ENCODE data around the gene SPSB2.
A peak's percentile ranks its signal among the peaks of the same experiment; 100 is the strongest.
"Not testable (repeated sequence)": the region's sequence is repeated elsewhere in the genome, so short reads cannot be mapped to it uniquely, and the experiment has no call there.

SPSB2 gene, protein sequence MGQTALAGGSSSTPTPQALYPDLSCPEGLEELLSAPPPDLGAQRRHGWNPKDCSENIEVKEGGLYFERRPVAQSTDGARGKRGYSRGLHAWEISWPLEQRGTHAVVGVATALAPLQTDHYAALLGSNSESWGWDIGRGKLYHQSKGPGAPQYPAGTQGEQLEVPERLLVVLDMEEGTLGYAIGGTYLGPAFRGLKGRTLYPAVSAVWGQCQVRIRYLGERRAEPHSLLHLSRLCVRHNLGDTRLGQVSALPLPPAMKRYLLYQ

DNA sequence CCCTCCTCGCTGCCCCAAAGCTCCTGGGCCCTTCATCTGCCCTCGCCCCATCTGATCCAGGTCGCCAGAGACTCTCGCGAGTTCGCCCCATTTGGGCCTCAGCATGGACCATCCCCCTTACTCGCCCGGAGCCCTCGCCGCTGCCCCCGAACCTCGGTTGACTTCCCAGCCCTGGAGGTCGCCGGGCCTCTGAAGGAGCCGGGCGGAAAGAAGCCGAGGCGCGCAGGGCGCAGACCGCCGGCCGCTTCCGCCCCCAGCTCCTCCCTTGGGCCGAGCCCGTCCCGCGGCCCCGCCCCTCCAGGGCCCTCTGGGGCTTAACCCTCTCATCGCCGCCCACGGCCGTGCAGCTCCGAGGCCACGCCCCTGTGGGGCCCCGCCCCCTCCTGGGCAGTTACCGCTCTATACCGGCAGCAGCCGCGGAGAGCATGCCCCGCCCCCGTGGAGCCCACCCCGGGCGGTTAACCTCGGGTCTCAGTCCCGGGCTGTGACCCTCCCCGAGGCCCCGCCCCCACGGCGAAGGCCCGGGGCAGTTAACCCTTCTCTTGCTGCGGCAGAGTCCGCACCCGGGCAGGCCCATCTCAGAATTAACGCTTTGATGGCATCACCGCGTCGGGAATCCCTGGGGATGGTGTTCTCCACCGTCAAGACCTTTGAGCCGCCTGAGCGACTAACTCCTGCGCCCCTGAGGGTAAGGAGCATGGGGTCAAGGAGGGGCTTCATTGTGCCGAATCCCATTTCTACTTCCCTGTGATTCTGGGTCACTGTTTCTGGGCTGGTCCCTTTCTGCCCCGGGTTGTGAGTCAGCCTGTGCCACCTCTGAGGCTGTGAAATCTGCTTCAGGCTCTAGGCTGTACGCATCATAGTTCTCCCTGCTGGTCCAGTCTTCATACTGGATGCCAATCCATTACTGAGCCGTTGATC, at the start of gene SPSB2:
SPSB2 (minus strand) TSS at position 210 of the 921 bp plus-strand sequence. CDS start 402 bp downstream, outside the sequence.
- DNase-seq (ENCODE audit: low read depth) = peak; percentile 99

DNA sequence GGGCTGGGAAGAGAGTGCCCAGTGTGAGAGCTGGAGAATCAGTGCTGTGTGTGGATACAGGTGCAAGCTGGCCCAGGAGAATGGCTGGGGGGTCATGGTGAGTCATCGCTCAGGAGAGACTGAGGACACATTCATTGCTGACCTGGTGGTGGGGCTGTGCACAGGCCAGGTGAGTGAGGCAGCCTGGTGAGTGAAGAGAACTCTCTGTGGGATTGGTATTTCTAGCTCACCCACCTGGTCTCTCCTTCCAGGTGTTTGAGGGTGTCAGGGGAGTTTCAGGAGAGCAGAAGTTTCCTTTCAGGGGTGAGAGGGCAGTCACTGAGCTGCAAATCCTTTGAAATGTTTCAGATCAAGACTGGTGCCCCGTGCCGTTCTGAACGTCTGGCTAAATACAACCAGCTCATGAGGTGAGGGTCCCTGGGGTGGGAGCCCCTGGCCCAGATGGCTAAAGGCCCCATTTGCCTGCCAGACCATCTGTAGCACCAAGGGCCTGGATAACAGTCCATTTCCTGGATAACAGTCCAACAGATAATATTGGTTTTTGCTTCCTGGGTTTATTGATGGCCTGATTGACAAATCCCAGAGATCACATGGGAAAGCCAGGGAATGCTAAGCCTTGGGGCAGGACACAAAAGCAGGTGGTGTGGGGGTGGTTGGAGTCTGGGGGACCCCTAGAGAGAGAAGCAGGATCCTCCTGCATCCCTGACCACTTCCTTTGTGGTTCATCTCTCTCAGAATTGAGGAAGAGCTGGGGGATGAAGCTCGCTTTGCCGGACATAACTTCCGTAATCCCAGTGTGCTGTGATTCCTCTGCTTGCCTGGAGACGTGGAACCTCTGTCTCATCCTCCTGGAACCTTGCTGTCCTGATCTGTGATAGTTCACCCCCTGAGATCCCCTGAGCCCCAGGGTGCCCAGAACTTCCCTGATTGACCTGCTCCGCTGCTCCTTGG, 49.2 kb upstream of the SPSB2 start:
- no peak for DNase-seq (ENCODE audit: low read depth)

DNA sequence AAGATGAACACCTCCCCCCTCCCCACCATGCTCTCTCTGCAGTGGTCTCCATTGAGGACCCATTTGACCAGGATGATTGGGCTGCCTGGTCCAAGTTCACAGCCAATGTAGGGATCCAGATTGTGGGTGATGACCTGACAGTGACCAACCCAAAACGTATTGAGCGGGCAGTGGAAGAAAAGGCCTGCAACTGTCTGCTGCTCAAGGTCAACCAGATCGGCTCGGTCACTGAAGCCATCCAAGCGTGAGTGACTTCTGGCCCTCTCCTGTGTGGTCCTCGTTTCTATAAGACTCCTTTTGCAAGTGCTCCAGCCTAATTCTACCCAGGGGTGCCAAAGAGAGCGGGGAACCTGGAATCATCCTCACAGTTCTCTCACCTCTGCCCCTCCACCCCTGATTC, 48.4 kb upstream of the SPSB2 start:
- no peak for DNase-seq (ENCODE audit: low read depth)

DNA sequence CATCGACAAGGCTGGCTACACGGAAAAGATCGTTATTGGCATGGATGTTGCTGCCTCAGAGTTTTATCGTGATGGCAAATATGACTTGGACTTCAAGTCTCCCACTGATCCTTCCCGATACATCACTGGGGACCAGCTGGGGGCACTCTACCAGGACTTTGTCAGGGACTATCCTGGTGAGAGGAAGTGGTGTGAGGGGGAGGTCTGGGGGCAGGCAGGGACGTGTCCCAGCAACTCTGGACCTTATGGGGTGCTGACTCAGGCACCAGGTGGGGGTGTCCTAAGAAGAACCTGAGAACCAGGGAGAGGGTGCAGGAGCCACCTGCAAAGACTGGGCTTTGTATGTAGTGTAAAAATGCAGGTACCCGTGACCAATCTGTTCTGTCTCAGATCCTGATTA, 46.5 kb upstream of the SPSB2 start:
- no peak for DNase-seq (ENCODE audit: low read depth)

DNA sequence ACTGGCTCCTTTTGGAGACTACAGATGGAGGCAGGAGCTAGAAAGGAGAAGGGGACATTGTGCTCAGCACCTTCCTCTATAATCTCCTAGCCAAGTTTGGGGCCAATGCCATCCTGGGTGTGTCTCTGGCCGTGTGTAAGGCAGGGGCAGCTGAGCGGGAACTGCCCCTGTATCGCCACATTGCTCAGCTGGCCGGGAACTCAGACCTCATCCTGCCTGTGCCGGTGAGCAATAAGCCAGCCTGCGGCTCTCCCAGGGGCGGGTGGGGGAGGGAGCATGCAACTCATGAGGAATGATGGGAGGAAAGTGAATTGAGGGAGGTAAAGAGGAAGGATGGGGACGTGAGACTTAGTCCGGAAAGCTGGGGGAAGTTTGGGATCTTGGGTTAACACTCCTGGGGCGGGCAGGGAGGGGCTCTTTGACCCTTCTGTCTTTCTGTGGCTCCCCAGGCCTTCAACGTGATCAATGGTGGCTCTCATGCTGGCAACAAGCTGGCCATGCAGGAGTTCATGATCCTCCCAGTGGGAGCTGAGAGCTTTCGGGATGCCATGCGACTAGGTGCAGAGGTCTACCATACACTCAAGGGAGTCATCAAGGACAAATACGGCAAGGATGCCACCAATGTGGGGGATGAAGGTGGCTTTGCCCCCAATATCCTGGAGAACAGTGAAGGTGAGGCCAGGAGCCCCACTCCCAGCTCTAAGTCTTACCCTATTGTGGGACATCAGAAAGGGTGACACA, 44.6 kb upstream of the SPSB2 start:
- DNase-seq (ENCODE audit: low read depth) = no peak

DNA sequence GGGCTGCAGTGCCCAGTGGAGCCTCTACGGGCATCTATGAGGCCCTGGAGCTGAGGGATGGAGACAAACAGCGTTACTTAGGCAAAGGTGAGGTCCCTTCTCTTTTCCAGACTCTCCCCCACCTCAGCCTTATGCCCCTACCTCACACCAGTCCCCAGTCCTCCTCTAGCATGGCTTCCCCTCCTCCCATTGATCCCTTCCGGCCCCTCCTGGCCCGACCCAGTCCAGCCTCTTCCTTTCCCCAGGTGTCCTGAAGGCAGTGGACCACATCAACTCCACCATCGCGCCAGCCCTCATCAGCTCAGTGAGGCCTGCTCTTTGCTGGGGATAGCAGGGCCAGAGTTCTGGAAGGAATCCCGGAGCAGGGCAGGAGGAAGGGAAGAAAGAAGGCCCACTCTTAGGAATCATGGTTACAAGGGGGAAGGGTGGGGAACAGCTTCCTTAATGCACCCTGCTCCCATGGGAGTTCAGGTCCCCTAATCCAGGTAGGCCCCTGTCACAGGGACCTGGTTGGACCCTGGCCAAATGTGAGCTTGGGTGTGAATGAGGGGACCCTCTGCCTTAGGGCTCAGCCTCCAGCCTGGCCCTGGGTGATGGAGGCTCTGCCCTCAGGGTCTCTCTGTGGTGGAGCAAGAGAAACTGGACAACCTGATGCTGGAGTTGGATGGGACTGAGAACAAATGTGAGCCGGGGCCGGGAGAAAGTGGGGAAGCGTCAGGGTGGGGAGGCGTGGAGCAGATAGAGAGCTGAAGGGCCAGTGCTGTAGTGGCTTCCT, 43.5 kb upstream of the SPSB2 start:
- no peak for DNase-seq (ENCODE audit: low read depth)

DNA sequence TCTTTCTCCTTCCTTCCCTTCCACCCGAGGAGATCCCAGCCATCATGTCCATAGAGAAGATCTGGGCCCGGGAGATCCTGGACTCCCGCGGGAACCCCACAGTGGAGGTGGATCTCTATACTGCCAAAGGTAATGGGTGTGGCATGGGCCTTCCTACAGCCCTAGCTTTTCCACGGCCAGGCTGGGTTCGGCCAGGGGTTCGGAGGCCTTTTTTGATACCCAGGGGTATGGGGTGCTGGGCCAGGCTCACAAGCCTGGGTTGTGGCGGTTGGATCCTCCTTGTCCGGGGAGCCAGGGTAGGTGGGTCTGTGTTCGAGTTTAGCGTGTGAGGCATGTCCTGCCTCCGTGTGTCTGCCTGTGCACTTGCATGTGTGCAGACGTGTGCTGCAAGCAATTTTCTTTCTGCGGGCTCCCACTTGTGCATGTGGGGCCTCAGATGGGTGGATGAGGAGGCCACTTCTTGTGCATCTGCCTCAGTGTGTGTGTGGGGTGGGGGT, 42.7 kb upstream of the SPSB2 start:
- DNase-seq (ENCODE audit: low read depth) = no peak

DNA sequence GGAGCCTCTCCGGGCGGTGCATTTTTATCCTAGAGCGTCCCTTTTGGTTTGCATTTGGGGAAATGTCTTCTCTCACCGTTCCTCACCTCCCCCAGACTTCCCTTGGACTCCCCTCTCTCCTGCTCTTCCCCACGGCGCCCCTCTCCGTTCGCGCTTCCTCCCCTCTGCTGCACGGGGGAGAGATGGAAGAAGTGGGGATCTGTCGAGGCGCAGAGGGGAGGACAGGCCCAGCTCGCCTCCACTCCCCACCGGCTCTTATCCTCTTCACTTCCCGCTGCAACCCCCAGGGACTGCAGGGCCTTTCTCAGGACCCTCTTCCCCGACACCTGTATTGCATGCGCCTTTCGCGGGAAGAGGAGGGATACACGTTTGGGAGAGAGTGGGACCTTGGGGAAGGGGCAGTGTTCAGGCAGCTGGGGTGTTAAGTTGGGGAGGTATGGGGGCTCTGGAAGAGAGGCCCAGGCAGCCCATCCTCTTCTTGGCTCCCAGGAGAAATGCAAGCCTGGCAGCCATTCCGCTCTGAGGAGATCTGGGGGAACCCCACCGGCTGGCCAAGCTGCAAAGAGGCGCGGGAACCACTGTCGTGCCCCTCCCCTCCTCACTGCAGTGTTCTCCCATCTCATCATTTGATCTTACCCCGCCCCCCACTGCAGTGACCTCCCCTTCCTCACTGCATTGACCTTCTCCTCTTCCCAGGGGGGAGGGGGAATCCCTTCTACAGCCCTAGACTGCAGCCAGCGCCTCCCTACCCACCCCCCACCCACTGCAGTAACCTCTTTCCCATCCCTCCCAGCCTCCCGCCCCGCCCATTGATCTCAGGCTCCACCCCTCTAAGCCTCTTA, 42.1 kb upstream of the SPSB2 start:
- no peak for DNase-seq (ENCODE audit: low read depth)

DNA sequence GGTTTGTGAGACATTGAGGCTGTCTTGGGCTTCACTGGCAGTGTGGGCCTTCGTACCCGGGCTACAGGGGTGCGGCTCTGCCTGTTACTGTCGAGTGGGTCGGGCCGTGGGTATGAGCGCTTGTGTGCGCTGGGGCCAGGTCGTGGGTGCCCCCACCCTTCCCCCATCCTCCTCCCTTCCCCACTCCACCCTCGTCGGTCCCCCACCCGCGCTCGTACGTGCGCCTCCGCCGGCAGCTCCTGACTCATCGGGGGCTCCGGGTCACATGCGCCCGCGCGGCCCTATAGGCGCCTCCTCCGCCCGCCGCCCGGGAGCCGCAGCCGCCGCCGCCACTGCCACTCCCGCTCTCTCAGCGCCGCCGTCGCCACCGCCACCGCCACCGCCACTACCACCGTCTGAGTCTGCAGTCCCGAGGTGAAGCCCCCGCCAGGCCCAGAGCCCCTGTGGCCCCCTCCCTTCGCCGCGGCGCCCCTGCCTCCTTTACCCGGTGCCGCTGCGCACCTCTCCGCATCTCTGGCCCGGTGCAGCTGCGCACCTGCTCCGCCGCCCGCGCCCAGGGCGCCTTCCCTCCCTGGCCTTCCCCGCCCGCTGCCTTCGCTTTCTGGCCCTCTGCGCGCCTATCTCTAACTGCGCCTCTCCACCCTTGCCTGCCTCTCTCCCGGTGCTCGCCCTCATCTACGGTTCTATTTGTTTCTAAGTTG, 41.3 kb upstream of the SPSB2 start, which contains the start of gene ENO2:
ENO2 (plus strand) TSS at position 335 of the 701 bp plus-strand sequence. CDS start 1,253 bp downstream, outside the sequence.
- peak; percentile 76 for DNase-seq (ENCODE audit: low read depth)

DNA sequence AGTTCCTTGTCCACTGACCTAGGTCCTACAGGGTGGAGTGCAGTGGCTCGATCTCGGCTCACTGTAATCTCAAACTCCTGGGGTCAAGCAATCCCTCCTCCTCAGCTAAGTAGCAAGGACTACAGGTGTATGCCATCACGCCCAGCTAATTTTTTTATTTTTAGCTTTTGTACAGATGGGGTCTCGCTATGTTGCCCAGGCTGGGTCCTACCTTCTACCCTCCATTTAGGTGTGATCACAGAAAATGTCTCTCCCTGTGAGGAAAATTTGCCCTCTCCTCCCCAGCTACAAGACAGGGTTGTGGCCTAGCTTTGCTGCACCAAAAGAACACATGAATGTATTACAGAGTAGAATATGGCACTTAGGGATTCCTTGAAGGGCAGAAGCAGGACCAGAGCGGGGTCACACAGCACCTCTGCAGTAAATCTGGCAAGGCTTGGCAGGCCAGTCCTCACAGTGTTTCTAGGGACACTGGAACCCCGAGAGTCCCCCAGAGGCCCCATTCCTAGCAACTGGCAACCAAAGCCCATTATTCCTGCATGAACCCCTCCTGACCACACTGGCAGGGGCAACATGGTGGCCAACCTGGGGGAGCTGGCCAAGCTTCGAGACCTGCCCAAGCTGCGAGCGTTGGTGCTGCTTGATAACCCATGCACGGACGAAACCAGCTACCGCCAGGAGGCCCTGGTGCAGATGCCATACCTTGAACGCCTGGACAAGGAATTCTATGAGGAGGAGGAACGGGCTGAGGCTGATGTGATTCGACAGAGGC, 39.2 kb upstream of the SPSB2 start:
- no peak for DNase-seq (ENCODE audit: low read depth)

DNA sequence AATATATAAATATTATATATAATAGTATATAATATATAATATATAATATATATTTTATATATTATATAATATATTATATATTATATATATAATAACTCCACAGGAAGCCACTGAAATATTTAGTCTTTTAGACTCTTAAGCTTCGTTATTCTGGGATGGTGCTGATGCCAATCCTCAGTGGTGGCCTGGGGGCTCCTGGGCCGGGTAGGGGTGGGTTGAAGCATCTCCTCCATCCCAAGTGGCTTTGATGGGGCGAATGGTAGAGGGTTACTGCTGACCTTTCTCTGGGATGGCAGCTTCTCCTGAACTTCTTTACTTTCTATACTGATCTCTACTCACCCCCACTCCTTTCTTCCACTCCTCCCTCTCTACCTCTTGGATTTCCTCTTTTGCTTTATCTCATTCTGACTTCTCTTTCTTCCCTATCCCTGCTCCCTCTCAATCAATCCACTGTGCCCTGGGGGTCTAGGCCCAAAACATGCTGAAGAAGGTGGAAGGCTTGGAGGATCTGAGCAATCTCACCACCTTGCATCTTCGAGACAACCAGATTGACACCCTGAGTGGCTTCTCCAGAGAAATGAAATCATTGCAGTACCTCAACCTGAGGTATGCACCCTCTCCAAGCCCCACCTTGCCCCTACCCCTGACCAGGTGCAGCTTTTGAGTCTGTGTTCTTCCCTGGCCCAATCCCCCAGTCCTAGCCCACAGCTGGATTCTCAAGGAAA, 36.5 kb upstream of the SPSB2 start:
- no peak for DNase-seq (ENCODE audit: low read depth)

DNA sequence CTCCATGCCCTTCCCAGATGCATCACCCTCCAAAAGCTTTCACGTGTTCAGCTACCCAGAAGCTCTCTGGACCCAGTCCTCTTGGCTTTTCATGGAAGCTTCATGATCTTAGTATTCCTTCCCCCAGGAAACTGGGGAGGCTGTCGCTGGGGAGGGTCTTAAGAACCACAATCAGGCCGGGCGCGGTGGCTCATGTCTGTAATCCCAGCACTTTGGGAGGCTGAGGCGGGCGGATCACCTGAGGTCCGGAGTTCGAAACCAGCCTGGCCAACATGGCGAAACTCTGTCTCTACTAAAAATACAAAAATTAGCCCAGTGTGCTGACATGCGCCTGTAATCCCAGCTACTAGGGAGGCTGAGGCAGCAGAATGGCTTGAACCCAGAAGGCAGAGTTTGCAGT, 35.0 kb upstream of the SPSB2 start:
- not testable (repeated sequence) for DNase-seq (ENCODE audit: low read depth)

DNA sequence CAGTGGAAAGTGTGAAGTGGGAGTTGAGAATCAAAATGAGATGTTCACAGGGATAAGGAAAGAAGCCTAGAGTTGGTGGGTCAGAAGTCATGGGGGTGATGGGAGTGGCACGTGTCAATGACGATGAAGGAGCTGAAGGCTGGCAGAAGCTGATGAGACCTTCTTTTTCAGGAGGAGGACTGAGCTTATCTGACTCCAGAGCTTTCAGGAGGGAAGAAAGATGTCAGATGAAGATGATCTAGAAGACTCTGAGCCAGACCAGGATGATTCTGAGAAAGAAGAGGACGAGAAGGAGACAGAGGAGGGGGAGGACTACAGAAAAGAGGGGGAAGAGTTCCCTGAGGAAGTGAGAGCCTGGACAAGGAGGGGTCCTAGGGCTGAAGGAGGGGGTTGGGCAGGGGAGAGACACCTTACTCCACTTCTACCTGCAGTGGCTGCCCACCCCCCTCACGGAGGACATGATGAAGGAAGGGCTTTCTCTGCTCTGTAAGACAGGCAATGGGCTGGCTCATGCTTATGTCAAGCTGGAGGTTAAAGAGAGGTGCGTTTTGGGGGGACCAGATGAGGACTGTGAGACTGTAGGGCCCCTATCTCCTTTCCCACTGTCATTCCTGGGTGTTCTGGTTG, 32.4 kb upstream of the SPSB2 start:
- no peak for DNase-seq (ENCODE audit: low read depth)

DNA sequence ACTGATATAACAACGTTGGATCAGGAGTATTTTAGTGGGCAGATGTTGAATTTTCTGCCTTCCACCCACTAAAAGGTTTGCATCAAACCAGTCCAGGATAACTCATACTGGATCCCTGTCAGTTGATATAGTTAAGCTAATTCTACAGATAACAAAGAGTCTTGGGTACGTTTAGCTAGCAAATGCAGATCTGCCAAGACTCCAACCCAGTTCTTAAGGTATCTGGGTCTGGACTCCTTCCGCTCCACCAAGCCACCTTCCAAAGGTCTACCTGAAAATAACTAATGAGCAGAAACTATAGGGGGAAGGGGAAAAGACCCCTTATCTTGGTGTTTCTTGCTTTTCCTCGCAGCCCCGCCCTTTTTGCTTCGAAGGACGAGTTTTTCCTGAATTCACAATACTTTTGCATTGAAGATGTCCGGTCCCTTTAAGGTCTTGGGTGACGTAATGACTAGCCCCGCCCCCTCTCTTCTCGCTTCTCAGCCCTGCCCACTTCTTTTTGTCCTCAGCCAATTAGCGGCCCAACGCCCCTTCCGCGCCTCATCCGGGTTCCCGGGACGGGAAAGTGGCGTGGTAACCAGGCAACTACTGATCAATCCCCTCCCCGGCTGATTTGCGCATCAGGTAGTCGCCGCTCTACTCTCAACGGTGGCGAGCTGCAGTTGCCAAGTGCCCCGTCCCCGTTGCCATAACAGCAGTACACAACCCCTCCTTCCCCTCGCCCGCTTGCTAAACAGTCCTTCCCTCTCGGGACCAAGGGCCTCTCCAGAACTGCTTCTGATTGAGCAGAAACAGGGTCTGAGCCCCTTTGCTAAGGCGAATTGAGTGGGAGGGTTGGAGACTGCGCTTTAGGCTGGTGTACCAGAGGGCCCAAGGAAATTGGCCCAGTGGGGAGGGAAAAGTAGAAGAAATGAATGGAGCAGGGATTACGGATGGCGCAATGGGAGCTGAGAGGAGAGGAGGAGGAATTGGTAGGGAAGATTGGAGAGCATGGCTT, 31.5 kb upstream of the SPSB2 start, which contains the start of gene LRRC23:
LRRC23 (plus strand) TSS at position 543 of the 997 bp plus-strand sequence. CDS start 812 bp downstream, outside the sequence.
- peak; percentile 95 for DNase-seq (ENCODE audit: low read depth)

DNA sequence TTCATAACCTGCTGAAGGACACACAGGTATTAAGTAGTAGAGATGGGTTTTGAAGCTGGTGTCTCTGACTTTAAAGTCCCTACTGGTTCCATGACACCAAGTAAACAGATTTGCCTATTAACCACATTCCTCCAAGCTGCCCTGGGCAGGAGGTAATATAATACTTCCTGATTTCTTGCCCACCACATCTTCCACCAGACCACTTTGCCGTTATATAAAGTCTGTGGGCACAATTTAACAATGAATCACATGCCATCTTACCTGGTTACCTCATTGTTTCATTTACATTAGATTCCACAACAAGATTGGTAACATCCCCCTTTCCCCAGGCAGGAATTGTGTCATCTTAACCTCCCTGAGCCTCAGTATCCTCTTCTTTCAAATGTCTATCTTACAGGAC, 30.6 kb upstream of the SPSB2 start:
- DNase-seq (ENCODE audit: low read depth) = no peak

All from activated T-cell treated with anti-CD3 and anti-CD28 coated beads for 1 hour (primary cell).